ENCODE results near the gene ZNF133. TPM values are rescaled to one million over a fixed set of nuclear protein-coding genes. Genes with fewer than 3 reads are reported as not detected.

The ZNF133 gene
- total RNA-seq, 1 experiment from 2014 or later, result 9.3 TPM

GRCh38 chr20:18360635-18361034, 72.3 kb downstream of the ZNF133 start:
- Histone ChIP-seq H3K4me1 (ENCODE audit: insufficient read depth, low read length, poor library complexity, severe bottlenecking) (no peaks in the 10 kb centered on the region), H3K27ac (ENCODE audit: low read depth, low read length, poor library complexity, severe bottlenecking) (no peak overlapping the region), H3K27me3 (replicated peaks; ENCODE audit: insufficient read depth, low read depth, low read length, poor library complexity) (no peaks in the 10 kb centered on the region), H3K4me3 (ENCODE audit: low read depth, low read length, poor library complexity, severe bottlenecking) (no peak overlapping the region), H3K36me3 (ENCODE audit: insufficient read depth, low read length, poor library complexity, severe bottlenecking) (no peaks in the 10 kb centered on the region), H3K9me3 (ENCODE audit: low read depth, low read length, poor library complexity, severe bottlenecking) (no peaks in the 10 kb centered on the region)
- no TSS peak for BruUV-seq (replicated peaks)
- ChIA-PET CTCF (no interaction called here), POLR2A (ENCODE audit: low non-redundant PET) (no interaction called here)
- intact Hi-C loops (cut with micrococcal nuclease; ENCODE audit: unreplicated experiment), result no loop called here
- TF ChIP-seq, protein P1, sequence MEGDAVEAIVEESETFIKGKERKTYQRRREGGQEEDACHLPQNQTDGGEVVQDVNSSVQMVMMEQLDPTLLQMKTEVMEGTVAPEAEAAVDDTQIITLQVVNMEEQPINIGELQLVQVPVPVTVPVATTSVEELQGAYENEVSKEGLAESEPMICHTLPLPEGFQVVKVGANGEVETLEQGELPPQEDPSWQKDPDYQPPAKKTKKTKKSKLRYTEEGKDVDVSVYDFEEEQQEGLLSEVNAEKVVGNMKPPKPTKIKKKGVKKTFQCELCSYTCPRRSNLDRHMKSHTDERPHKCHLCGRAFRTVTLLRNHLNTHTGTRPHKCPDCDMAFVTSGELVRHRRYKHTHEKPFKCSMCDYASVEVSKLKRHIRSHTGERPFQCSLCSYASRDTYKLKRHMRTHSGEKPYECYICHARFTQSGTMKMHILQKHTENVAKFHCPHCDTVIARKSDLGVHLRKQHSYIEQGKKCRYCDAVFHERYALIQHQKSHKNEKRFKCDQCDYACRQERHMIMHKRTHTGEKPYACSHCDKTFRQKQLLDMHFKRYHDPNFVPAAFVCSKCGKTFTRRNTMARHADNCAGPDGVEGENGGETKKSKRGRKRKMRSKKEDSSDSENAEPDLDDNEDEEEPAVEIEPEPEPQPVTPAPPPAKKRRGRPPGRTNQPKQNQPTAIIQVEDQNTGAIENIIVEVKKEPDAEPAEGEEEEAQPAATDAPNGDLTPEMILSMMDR (conservative IDR thresholded peaks at IDR 0.05; ENCODE audit: low read depth, low read length), result no peak
- TF ChIP-seq EZH2 (IDR thresholded peaks at IDR 0.05; ENCODE audit: borderline replicate concordance, low read depth, low read length, poor library complexity, severe bottlenecking), result no peak
- no peak for DNase-seq (ENCODE audit: low spot score)

- Histone ChIP-seq H3K9me3 (ENCODE audit: low read depth, low read length, poor library complexity, severe bottlenecking) (no peaks in the 10 kb centered on the region), H3K4me1 (ENCODE audit: insufficient read depth, low read length, poor library complexity, severe bottlenecking) (no peaks in the 10 kb centered on the region), H3K4me3 (ENCODE audit: low read depth, low read length, poor library complexity, severe bottlenecking) (no peak overlapping the region), H3K36me3 (ENCODE audit: insufficient read depth, low read length, poor library complexity, severe bottlenecking) (no peaks in the 10 kb centered on the region), H3K27me3 (replicated peaks; ENCODE audit: insufficient read depth, low read depth, low read length, poor library complexity) (no peaks in the 10 kb centered on the region), H3K27ac (ENCODE audit: low read depth, low read length, poor library complexity, severe bottlenecking) (no peak overlapping the region)
- CTCF ChIA-PET, result no interaction called here
- POLR2A ChIA-PET (ENCODE audit: low non-redundant PET), result no interaction called here
- intact Hi-C loops (cut with micrococcal nuclease; ENCODE audit: unreplicated experiment), result no loop called here
- no TSS peak for BruUV-seq (replicated peaks)
- TF ChIP-seq EZH2 (IDR thresholded peaks at IDR 0.05; ENCODE audit: borderline replicate concordance, low read depth, low read length, poor library complexity, severe bottlenecking), result no peak
- TF ChIP-seq, protein P1 (conservative IDR thresholded peaks at IDR 0.05; ENCODE audit: low read depth, low read length), result no peak
- no peak for DNase-seq (ENCODE audit: low spot score)
Observed at GRCh38 chr20:18361678-18362077, 73.4 kb downstream of the ZNF133 start.

- ChIA-PET CTCF (no interaction called here), POLR2A (ENCODE audit: low non-redundant PET) (no interaction called here)
- intact Hi-C loops (cut with micrococcal nuclease; ENCODE audit: unreplicated experiment), result no loop called here
- no peaks in the 10 kb centered on the region for H3K4me1 ChIP-seq (ENCODE audit: insufficient read depth, low read length, poor library complexity, severe bottlenecking)
- no peak overlapping the region for H3K27ac ChIP-seq (ENCODE audit: low read depth, low read length, poor library complexity, severe bottlenecking)
- H3K4me3 ChIP-seq (ENCODE audit: low read depth, low read length, poor library complexity, severe bottlenecking), result no peak overlapping the region
- BruUV-seq (replicated peaks), result no TSS peak
- H3K27me3 ChIP-seq (replicated peaks; ENCODE audit: insufficient read depth, low read depth, low read length, poor library complexity), result no peaks in the 10 kb centered on the region
- TF ChIP-seq, protein P1 (conservative IDR thresholded peaks at IDR 0.05; ENCODE audit: low read depth, low read length), result no peak
- TF ChIP-seq EZH2 (IDR thresholded peaks at IDR 0.05; ENCODE audit: borderline replicate concordance, low read depth, low read length, poor library complexity, severe bottlenecking), result no peak
- H3K9me3 ChIP-seq (ENCODE audit: low read depth, low read length, poor library complexity, severe bottlenecking), result no peaks in the 10 kb centered on the region
- DNase-seq (ENCODE audit: low spot score), result no peak
- no peaks in the 10 kb centered on the region for H3K36me3 ChIP-seq (ENCODE audit: insufficient read depth, low read length, poor library complexity, severe bottlenecking)
Observed at GRCh38 chr20:18362916-18363315, 74.6 kb downstream of the ZNF133 start.
